ENCODE measurements around the gene NPIPB2. TPM values are rescaled to one million over a fixed set of nuclear protein-coding genes. Genes with fewer than 3 reads are reported as not detected.

NPIPB2 gene
- total RNA-seq, 1 experiment from 2014 or later = 10.3 TPM

DNA sequence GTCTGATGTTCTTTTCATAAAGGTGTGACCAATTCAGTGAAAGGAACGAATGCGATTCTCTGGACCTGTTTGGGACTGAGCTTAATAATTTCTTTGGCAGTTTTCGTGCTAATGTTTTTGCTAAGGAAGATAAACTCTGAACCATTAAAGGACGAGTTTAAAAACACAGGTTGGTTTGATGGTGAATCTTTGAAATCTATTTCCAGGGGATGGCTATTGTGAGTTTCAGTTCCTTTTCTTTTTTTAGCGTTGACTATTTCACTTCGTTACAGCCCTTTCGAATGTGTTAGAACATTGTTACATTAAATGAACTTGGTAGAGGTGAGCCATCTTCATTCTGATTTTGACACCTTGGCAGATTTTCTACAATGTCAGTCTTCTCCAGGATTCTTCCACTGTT is 24.3 kb upstream of the NPIPB2 start:
- intact Hi-C loops (cut with micrococcal nuclease; ENCODE audit: unreplicated experiment) = no loop called here
- Histone ChIP-seq H3K9me3 (ENCODE audit: control insufficient read depth, insufficient read depth, low read depth, low read length) (no peaks in the 10 kb centered on the region), H3K27ac (ENCODE audit: low read length) (no peak overlapping the region), H3K4me1 (ENCODE audit: control insufficient read depth, insufficient read depth, low read length) (no peaks in the 10 kb centered on the region), H3K27me3 (ENCODE audit: control insufficient read depth, insufficient read depth, low read length) (no peaks in the 10 kb centered on the region), H3K36me3 (ENCODE audit: control insufficient read depth, insufficient read depth, low read length) (no peaks in the 10 kb centered on the region), H3K4me3 (ENCODE audit: low read depth in 2 of 2, low read length in 2 of 2) (no peak overlapping the region)
- DNase-seq (ENCODE audit: low read depth, low spot score) (no peak), ATAC-seq (no peak)
- in situ Hi-C loops (cut with HindIII; ENCODE audit: low pct_unique_long_range_greater_than_20kb, low sequenced_read_pairs) = no loop called here
- POLR2A ChIA-PET = no interaction called here
- BruUV-seq (replicated peaks) = no TSS peak
- CTCF ChIA-PET = no interaction called here
- no peak for TF ChIP-seq REST (IDR thresholded peaks at IDR 0.05; ENCODE audit: insufficient read depth in 1 of 2, low read depth in 2 of 2, low read length in 1 of 2)
- no peak for TF ChIP-seq POLR2AphosphoS5 (IDR thresholded peaks at IDR 0.05; ENCODE audit: low read depth, low read length)
- no peak for TF ChIP-seq TCF7L2 (IDR thresholded peaks at IDR 0.05; ENCODE audit: low read depth, low read length)
- TF ChIP-seq CTCF (IDR thresholded peaks at IDR 0.05) = no peak

GRCh38 chr16:11964761-11965551 is 23.1 kb upstream of the NPIPB2 start, which contains the start of gene TNFRSF17:
Gene TNFRSF17 (plus strand): TSS chr16:11965210. CDS start chr16:11965325, 115 bp downstream.
- no TSS peak for BruUV-seq (replicated peaks)
- Histone ChIP-seq H3K4me1 (ENCODE audit: control insufficient read depth, insufficient read depth, low read length) (no peaks in the 10 kb centered on the region), H3K4me3 (ENCODE audit: low read depth in 2 of 2, low read length in 2 of 2) (no peak within 1 kb of the TSS), H3K27ac (ENCODE audit: low read length) (no peak within 1 kb of the TSS), H3K9me3 (ENCODE audit: control insufficient read depth, insufficient read depth, low read depth, low read length) (no peaks in the 10 kb centered on the region), H3K36me3 (ENCODE audit: control insufficient read depth, insufficient read depth, low read length) (no peaks in the 10 kb centered on the region), H3K27me3 (ENCODE audit: control insufficient read depth, insufficient read depth, low read length) (no peaks in the 10 kb centered on the region)
- in situ Hi-C loops (cut with HindIII; ENCODE audit: low pct_unique_long_range_greater_than_20kb, low sequenced_read_pairs) (no loop called here), intact Hi-C loops (cut with micrococcal nuclease; ENCODE audit: unreplicated experiment) (no loop called here)
- ChIA-PET CTCF (interaction anchor here (0.7 kb wide), 1 partner anchor 322 kb away, joined by 4 read pairs; no protein-coding TSS in a partner anchor), POLR2A (no interaction called here)
- TF ChIP-seq SIN3A (IDR thresholded peaks at IDR 0.05; ENCODE audit: borderline replicate concordance, insufficient read depth, low read depth, low read length) (no peak), CTCF (IDR thresholded peaks at IDR 0.05) (no peak), REST (IDR thresholded peaks at IDR 0.05; ENCODE audit: insufficient read depth in 1 of 2, low read depth in 2 of 2, low read length in 1 of 2) (no peak), POLR2AphosphoS5 (IDR thresholded peaks at IDR 0.05; ENCODE audit: low read depth, low read length) (no peak), TCF7L2 (IDR thresholded peaks at IDR 0.05; ENCODE audit: low read depth, low read length) (no peak)
- no peak for DNase-seq (ENCODE audit: low read depth, low spot score)
- ATAC-seq = no peak

All from Panc1 (cell line).